Progenitor cell of endocrine pancreas (in vitro differentiated cells): ENCODE results near the gene TIMM44. TPM values are rescaled to one million over a fixed set of nuclear protein-coding genes. Genes with fewer than 3 reads are reported as not detected.

ENCODE experiments used
- DNase-seq: peaks from one replicate; pipeline ENCODE4 v3.0.0; 2021; ENCODE audit warnings: low spot score; ENCODE audit not compliant: unreplicated experiment
- H3K27ac Mint-ChIP-seq: 2 replicates; pipeline ENCODE4 v1.8.0; 2021; ENCODE audit warnings: mild to moderate bottlenecking, moderate library complexity, mixed read lengths
- H3K27me3 Mint-ChIP-seq: 2 replicates; pipeline ENCODE4 v1.8.0; 2021; ENCODE audit warnings: mixed read lengths
- H3K36me3 Mint-ChIP-seq: 2 replicates; pipeline ENCODE4 v1.8.0; 2022; ENCODE audit warnings: mixed read lengths; ENCODE audit not compliant: insufficient read depth
- H3K4me1 Mint-ChIP-seq: 2 replicates; pipeline ENCODE4 v1.8.0; 2021; ENCODE audit warnings: low read depth, mixed read lengths
- H3K4me3 Mint-ChIP-seq: 2 replicates; pipeline ENCODE4 v1.8.0; 2021; ENCODE audit warnings: low read depth, mild to moderate bottlenecking, moderate library complexity, mixed read lengths
- H3K9me3 Mint-ChIP-seq: 2 replicates; pipeline ENCODE4 v1.8.0; 2021; ENCODE audit warnings: low read depth, mixed read lengths
- CTCF ChIP-seq: fragments of 200-600 bp; sonication (generic); IDR thresholded peaks from one replicate; pipeline ENCODE4 v1.5.0; 2021; ENCODE audit warnings: antibody characterized with exemption, mild to moderate bottlenecking; ENCODE audit not compliant: unreplicated experiment
- long read RNA-seq: library from polyadenylated mRNA; unstranded; transcript quantifications from one replicate; pipeline ENCODE4 v2.0.0, GENCODE V29; 2020
- total RNA-seq: library from RNA; stranded (reverse); gene quantifications from 2 replicates; pipeline ENCODE4 v1.2.1, GENCODE V29; 2021

Gene TIMM44
- 75.0 and 75.2 TPM in 2 replicates for total RNA-seq
- long read RNA-seq, transcript TIMM44-201 (13 exons, 2,075 nt): major isoform, 51 of 63 reads
- long read RNA-seq, partial matches to known transcripts: 4 of 63 reads
- long read RNA-seq, other reads (novel, unspliced or antisense): 5 of 63 reads

GRCh38 chr19:7943444-7944176 lies at the start of gene TIMM44:
Gene TIMM44, minus strand, starts transcription at chr19:7943666. Its CDS starts 15 bp downstream, at chr19:7943651.
- peak within 1 kb of the TSS; percentile 92 for H3K4me3 Mint-ChIP-seq
- H3K27ac Mint-ChIP-seq: peak within 1 kb of the TSS; percentile 100
- no peaks in the 10 kb centered on the region for H3K9me3 Mint-ChIP-seq
- no peaks in the 10 kb centered on the region for H3K27me3 Mint-ChIP-seq
- no peak for TF ChIP-seq CTCF
- peak; percentile 96 for DNase-seq
- peaks cover 9% of the 10 kb centered on the region for H3K36me3 Mint-ChIP-seq
- peaks cover 7% of the 10 kb centered on the region for H3K4me1 Mint-ChIP-seq

DNA sequence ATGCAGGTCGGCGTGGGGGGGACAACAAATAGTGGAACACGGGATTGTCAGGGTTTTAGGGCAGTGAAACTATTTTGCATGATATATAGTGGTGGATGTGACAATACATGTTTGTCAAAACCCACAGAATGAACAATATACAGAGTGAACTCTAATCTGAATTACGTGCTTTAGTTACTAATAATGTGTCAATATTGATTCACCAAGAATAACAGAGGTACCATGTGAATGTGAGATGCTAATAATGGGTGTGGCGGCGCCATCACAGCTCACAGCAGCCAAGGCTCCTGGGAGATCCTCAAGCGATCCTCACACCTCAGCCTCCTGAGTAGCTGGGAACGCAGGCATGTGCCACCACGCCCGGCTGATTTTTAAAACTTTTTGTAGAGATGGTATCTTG lies 49.1 kb upstream of the TIMM44 start:
- Mint-ChIP-seq H3K9me3 (no peaks in the 10 kb centered on the region), H3K27ac (peak overlapping the region; percentile 33), H3K27me3 (no peaks in the 10 kb centered on the region), H3K4me1 (peaks cover 16% of the 10 kb centered on the region), H3K4me3 (no peak overlapping the region), H3K36me3 (peaks cover 16% of the 10 kb centered on the region)
- no peak for DNase-seq
- no peak for TF ChIP-seq CTCF

GRCh38 chr19:7989071-7989575 lies 45.7 kb upstream of the TIMM44 start:
- Mint-ChIP-seq H3K4me3 (no peak overlapping the region), H3K9me3 (no peaks in the 10 kb centered on the region), H3K27ac (peak overlapping the region; percentile 87), H3K27me3 (no peaks in the 10 kb centered on the region), H3K4me1 (peaks cover 10% of the 10 kb centered on the region), H3K36me3 (peaks cover 19% of the 10 kb centered on the region)
- no peak for TF ChIP-seq CTCF
- no peak for DNase-seq

- no peak for DNase-seq
- H3K4me3 Mint-ChIP-seq: no peak overlapping the region
These were observed 44.8 kb upstream of the TIMM44 start for GRCh38 chr19:7988307-7988706.

More at GRCh38 chr19:7988307-7988706, 44.8 kb upstream of the TIMM44 start:
- no peaks in the 10 kb centered on the region for H3K9me3 Mint-ChIP-seq
- peaks cover 20% of the 10 kb centered on the region for H3K36me3 Mint-ChIP-seq
- no peak for TF ChIP-seq CTCF
- peaks cover 3% of the 10 kb centered on the region for H3K4me1 Mint-ChIP-seq
- H3K27me3 Mint-ChIP-seq: no peaks in the 10 kb centered on the region
- H3K27ac Mint-ChIP-seq: no peak overlapping the region
